Amygdala (tissue), 56 donors: ENCODE data around the gene PALLD.

Experiments
- DNase-seq, 56 donors: peaks; one replicate each; lab custom pipeline; 2025; lab: John Stamatoyannopoulos, UW

Gene PALLD

DNA sequence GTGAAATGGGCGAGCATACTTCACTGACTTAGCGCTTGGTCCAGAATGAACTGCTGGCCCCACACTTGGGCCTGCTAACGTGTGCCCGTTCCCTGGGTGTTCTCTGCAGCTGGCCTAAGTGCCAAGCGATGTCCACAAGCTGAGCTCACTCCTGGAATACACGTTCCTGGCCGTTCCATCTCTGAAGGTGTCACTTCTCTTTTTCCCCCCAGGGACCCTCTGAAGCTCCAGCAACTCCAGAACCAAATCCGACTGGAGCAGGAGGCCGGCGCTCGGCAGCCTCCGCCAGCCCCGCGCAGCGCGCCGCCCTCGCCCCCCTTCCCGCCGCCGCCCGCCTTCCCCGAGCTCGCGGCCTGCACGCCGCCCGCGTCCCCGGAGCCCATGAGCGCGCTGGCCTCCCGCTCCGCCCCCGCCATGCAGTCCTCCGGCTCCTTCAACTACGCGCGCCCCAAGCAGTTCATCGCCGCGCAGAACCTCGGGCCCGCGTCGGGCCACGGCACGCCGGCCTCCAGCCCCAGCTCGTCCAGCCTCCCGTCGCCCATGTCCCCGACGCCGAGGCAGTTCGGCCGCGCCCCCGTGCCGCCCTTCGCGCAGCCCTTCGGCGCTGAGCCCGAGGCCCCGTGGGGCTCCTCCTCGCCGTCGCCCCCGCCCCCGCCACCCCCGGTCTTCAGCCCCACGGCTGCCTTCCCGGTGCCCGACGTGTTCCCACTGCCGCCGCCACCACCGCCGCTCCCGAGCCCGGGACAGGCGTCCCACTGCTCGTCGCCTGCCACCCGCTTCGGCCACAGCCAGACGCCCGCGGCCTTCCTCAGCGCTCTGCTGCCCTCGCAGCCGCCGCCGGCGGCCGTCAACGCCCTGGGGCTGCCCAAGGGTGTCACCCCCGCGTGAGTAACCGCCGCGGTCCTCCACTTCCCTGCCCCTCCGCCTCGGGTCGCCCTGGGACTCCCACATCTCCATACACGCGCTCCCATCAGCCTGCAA, 380.9 kb downstream of the PALLD start:
- DNase-seq = peak in 9 of 56 donors; percentile 13 to 31 (median 24)

DNA sequence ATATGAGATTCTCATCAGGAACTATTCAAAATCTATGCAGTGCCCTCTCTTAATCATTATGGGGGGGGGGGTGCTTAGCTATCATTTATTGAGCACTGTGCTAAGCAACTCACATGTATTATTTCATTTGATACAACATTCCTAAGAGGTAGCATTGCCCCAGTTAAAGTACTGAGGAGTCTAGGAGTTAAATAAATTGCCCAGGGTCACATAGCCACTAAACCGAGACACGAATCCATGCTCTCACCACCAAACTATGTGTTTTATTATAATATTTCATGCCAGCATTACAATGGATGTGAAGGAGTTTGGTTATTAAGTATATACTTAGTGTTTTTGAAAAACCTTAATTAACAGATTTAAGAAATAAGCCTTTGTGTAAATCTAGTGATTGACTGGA, 381.8 kb downstream of the PALLD start:
- DNase-seq = no peak

DNA sequence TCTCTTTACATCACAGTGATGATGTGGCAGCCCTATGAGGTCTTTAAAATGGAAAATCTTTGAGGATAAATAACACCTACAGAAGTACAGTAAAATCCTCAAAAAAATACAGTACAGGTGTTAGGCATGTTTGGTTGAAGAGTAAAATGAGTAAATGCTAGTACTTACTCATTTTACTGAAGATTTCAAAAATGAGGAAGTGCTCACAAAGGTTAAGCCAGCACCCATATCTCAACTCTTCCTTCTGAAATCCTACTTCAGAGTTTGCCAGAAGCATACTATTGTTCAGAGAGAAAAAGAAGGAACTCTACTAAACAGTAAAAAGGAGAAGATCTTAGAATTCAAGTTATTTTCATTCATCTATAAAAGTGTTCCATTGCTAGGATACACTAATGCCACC, 382.3 kb downstream of the PALLD start:
- DNase-seq = no peak

DNA sequence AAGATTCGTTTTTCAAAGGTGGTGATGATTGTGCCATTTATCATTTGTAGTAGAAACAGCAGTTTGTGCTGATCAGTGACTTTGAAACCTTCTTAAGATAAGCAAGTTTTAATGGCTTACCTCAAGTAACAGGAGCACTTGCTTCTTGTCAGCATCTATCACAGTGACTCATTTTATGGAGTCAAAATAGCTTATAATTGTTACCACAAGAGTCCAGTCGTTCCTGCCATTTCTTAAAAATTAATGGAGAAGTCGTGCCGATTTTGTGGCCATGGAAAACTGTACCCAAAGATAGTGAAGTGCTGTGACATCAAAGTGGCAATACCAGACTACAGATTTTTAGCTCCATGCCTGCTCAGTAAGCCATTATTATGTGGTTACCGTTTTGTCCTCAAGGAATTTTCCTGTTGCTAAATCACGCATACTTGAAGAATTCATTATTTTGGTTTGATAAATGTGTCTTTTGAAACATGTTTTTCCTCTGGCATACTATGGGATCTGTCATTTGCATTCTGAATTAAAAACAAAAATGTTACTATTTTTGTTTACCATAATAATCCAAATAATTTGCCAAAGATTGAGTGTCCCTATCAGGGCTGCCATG, 383.3 kb downstream of the PALLD start:
- DNase-seq = no peak

DNA sequence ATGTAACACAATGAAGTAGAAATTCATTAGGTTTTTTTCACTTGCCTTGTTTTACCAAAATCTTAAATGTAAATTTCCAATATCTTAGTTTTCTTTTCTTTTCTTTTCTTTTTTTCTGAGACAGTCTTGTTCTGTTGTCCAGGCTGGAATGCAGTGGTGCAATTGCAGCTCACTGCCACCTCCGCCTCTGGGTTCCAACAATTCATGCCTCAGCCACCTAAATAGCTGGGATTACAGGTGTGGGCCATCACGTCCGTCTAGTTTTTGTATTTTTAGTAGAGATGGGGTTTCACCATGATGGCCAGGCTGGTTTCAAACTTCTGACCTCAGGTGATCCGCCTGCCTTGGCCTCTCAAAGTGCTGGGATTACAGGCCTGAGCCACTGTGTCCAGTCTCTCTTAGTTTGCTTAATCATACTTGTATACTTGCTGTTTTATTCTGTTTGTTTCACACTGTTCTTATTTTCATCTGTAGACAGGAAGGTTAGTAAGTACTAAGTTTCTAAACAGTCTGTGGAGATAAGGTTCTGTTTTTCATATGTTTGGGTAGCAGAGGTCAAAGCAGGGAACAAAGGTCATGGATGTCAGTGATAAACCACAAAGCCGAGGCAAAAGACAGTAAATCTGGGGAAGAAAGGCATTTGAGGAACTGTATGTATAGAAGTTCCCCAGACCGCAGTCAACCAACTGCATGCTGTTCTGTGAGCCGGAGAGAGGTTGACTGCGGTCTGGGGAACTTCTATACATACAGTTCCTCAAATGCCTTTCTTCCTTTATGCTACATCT, 384.2 kb downstream of the PALLD start:
- no peak for DNase-seq

DNA sequence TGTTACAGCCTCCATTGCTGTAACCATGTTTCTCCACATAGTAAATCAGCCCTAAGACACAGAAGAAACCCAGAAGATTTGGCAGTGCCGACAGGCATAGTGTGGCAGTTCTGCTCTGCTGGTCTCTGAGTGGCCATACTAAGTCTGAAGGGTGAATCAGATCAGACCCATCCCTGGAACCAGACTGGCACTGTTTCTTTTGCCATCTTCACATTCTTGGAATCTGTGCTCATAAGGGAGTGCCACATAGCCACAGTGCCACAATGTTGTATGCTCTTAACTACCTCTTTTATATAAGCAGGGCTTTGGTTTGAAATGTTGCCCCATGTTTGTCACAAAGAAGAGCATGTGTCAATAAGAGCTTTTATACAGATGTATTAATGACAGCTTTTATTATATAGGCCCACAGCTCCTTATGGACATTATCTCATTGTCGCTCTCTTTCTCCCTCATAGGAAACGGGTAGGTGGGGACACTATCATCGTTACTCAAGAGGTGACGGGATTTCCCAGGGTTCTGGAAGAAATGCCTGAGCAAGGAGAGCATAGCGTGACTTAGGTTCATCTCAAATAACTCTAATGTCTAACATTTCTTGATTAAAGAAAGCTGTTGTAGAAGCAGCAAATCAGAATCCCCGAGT, 385.0 kb downstream of the PALLD start:
- DNase-seq = no peak

DNA sequence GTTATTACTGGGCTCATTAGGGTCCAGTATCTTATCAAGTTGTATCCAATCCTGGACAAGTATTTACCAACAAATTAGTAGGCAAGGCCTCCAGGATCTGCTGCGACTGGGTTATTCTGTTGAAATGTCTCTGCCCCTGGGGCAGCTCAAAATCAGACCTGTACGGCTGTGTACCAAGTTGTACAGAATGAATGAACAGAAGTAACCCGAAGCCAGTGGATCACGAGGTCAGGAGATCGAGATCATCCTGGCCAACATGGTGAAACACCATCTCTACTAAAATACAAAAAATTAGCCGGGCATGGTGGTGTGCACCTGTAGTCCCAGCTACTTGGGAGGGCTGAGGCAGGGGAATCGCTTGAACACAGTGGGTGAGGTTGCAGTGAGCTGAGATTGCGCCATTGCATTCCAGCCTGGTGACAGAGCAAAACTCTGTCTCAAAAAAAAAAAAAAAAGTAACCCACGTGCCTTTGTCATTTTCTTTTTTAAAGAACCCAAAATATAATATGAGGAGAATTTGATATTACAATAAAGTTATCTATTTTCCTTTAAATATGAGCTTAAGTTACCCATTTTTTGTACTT, 385.9 kb downstream of the PALLD start:
- DNase-seq = no peak

DNA sequence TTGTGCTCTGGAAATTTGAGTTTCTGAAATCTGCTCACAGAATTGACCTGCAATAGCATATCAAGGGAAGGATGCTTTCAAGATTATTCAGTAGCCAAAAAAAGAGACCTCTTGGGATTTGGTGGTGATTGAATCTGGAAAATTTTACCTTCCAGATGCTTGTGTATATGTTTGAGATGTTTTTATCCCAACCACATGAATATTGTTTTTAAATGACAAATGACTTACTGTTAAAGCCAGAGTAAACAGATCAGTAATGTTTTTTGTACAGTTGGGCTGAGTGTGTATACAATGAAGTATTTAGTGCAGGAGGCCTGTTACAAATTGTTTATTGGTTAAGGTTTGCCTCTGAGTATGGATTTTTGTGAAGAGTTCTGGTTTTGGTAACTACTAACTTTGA, 386.7 kb downstream of the PALLD start:
- DNase-seq = no peak

DNA sequence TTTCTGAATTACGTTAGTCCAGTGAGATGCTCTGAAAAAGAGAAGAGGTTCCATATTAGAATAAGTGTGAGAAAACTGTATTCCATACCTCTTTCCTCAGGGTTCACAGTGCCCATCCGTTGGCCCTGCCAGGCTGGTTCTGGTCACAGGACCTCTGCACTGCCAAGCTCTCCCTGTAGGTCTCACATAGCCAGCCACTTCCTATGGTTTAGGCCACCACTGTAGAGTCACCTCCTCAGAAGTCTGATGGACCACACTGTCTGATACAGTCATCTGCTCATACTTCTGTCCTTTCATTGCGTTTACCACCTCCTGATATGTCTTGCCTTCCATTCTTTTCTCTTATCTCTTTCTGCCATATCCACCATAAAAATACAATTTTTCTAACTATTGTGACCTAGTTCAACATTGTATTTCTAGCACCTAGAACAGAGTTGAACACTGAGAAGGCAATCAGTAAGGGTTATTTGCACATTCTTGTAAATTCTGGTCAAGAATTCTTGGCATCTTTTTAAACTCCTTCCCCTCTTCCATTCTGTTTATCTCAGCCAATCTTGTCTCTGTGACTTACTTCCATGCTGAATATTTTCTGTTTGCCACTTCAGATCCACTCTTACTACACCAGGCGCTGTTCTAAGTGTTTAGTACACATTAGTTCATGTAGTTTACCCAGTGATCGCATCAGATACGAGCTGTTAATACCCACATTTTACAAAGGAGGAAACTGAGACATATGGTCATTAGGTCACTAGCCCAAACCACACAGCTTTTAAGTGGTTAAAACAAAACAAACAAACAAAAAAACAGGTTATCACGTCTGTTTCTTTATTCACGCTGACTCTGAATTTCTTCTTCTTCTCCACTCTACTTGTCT, 387.6 kb downstream of the PALLD start:
- no peak for DNase-seq

DNA sequence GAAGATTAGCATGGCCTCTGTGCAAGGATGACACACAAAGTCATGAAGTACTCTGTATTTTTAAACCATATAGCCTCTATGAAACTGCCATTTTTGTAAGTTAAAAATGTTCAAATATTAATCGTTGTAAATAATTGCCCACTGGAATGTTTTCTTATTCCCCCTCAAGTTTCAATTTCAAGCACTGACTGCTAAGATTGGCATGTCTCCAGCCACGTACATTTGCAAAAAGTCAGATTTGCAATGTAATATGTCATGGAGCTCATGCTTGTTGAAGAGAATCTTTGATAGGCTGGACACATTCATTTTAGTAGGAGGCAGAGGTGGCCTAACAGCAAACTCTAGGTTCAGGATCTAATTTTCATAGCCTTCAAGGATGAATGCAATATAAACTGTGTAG, 388.5 kb downstream of the PALLD start:
- DNase-seq = no peak

DNA sequence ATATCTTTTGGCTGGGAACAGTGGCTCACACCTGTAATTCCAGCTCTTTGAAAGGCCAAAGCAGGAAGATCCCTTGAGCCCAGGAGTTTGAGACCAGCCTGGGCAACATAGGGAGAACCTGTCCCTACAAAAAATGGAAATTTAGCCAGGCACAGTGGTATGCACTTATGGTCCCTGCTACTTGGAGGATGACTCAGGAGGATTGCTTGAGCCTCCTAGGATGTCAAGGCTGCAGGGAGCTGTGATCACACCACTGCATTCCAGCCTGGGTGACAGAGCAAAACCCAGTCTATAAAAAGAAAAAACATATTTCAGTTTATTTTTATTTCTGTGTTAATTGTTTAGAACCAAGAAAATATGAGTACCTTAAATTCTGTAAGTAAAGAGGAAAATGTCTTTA, 389.5 kb downstream of the PALLD start:
- no peak for DNase-seq

DNA sequence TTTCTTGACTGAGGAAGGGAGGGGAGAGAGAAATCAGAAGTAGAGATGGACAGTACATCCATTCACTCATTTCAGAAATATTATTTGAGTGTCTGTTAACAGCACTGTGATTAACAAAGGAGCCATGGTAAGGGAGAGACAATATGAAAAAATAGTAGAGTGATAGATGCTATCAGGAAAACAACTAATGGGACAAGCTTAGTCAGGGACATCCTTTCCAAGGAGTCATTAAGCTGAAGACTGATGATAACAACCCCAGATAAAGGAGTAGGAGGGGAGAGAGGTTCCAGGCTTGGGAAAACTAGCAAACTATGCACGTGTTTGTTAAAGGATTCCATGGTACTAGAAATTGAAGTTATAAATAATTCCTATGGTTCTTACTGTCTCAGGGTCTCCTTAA, 391.0 kb downstream of the PALLD start:
- DNase-seq = no peak

DNA sequence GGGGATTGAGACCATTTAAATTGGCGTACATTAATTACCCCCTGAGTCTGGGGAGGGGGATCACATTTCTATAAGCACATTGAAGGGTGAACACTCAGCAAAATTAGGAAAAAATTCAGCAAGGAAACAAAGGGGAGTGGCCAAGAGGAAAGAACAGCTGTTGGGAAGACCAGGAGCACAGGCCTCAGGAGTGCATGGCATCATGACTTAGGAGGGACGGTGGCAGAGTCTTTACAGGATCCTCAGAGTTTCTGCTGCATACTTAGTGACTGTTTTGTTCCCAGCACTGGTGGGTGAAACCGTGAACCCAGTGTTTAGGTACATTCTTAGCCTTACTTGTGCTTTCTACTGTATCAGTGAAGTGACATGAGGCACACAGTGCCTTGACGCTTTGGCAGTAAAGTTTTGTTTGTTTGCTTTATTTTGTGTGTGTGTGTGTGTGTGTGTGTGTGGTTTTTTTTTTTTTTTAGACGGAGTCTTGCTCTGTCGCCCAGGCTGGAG, 391.9 kb downstream of the PALLD start:
- DNase-seq = no peak

DNA sequence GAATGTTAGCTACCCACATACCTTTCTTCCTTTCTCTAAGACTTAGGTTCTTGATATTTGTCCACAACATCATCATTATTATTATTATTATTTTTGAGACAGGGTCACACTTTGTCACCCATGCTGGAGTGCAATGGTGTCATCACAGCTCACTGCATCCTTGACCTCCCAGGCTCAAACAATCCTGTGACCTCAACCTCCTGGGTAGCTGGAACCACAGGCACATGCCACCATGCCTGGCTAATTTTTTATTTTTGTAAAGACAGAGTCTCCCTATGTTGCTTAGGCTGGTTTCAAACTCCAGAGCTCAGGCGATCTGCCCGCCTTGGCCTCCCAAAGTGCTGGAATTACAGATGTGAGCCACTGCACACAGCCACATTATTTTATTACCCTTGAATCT, 394.2 kb downstream of the PALLD start:
- DNase-seq = no peak

DNA sequence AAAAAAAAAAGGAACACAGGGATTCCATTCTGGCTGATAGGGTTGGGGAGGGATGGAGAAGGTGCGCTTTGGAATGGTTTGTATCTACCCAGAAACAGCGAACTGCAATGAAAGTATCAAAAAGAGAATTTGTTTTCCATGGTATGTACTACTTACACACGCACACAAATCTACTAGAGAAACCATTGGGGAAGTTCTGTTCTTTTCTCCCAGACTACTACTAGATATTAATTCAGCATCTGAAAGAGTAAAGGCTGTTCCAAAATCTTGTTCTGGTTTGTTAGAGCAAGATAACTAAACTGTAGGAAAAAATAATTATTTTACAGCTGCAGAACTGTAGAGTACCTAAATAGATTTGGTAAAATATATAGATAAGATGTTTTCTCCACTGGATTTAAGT, 394.8 kb downstream of the PALLD start:
- DNase-seq = no peak

DNA sequence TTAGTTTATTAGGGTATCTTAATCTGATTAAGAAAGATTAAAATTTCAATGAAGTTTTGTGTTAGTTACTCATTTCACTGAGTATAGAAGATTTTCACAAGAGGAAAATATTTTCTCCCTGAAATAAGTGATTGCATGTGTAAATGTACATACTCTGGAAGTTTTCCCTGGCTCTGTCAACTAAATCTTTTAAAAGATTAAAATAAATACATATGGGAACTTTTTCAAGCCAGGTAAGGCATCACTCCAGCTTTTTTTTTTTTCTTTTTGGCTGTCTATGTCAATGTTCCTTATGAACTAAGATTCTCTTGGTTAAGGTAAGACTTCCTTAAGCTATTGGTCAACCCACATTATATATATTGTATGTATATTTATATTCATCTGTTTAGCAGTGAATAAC, 395.6 kb downstream of the PALLD start:
- no peak for DNase-seq

DNA sequence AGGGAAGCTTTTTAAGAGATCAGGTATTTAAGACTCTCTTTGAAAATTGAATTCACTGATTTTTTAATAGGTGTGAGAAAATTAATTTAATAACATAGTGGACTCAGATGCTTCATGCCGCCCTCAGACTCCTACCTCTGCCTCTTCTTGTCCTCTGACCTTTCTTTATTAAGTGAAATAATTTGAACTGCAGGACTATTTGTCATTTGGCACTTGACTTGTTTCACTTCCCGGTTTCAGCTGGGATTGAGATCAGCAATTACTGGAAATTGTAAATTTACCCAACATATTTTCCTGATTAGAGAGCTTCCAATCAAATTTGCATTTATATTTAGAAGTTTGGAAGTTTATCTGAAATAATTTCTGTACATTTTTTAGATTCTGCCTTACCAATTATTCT, 396.4 kb downstream of the PALLD start:
- DNase-seq = no peak

DNA sequence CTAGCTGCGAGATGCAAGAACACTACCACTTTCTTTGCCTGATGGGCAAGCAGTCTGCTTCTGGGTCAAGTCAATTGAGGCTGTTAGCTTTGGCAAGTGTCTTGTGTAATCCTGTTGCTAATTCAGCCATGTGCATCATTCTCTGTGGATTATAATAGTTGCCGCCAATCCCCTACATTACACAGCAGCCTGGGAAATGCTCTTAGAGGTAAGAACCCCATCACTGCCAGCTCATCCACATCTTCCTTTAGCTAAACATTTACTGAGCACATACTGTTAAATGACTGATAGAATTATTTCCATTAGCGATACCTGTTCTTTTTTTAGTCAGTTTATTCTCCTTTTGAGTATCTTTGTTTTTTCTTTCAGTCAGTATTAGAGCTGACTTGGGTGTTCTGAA, 397.0 kb downstream of the PALLD start:
- no peak for DNase-seq

DNA sequence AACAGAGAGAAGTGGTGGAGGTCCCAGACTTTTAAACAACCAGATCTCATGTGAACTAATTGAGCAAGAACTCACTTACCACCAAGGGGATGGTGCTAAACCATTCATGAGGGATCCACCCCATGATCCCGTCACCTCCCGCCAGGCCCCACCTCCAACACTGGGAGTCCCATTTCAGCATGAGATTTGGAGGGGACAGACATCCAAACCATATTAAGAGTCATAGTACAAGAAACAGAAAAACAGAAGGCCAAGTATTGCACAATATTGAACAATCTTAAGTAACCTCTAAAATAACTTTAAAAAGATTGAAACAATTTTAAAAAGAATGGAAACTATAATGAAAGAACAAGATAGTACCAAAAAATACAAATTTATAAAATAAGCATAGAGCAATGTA, 403.2 kb downstream of the PALLD start:
- no peak for DNase-seq
